22Rv1 (cell line): ENCODE measurements around the gene PCYT1A.

Source experiments
- ZFX ChIP-seq: fragments of 450-650 bp; IDR thresholded peaks from 2 replicates; pipeline ENCODE4 v1.6.1; 2017; ENCODE audit warnings: antibody characterized with exemption, borderline replicate concordance
- TF ChIP-seq, protein P1 (sequence below): fragments of 450-650 bp; IDR thresholded peaks from 2 replicates; pipeline ENCODE4 v1.5.1; 2017; ENCODE audit warnings: mild to moderate bottlenecking

DNA sequence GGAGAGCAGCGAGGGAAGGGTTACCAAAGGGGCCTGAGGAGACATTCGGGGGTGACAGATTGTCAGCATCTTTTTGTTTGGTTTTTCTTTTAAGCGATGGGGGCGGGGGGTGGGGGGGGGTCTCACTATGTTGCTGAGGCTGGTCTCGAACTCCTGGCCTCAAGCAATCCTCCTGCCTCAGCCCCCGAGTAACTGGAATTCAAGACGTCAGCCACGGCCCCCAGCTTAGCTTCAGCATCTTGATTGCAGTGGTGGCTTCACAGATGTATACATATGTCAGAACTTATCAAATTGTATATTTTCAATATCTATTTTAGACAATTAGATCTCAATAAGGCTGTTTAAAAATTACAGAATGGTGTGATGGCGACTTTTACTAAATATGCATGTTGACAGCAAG, 107.2 kb downstream of the PCYT1A start:
- TF ChIP-seq, protein P1, sequence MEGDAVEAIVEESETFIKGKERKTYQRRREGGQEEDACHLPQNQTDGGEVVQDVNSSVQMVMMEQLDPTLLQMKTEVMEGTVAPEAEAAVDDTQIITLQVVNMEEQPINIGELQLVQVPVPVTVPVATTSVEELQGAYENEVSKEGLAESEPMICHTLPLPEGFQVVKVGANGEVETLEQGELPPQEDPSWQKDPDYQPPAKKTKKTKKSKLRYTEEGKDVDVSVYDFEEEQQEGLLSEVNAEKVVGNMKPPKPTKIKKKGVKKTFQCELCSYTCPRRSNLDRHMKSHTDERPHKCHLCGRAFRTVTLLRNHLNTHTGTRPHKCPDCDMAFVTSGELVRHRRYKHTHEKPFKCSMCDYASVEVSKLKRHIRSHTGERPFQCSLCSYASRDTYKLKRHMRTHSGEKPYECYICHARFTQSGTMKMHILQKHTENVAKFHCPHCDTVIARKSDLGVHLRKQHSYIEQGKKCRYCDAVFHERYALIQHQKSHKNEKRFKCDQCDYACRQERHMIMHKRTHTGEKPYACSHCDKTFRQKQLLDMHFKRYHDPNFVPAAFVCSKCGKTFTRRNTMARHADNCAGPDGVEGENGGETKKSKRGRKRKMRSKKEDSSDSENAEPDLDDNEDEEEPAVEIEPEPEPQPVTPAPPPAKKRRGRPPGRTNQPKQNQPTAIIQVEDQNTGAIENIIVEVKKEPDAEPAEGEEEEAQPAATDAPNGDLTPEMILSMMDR, result no peak
- TF ChIP-seq ZFX, result no peak
